Astrocyte (in vitro differentiated cells and primary cell): ENCODE measurements around the gene FAT3. TPM values are rescaled to one million over a fixed set of nuclear protein-coding genes. Genes with fewer than 3 reads are reported as not detected.

ENCODE experiments used
- DNase-seq: peaks from one replicate; pipeline ENCODE4 v3.0.0-alpha.2; 2010; ENCODE audit warnings: low read depth
- FAIRE-seq: peaks from 2 replicates; lab custom pipeline; 2011; peaks lifted over from hg19 to GRCh38; lab: Jason Lieb, UNC
- H2AFZ ChIP-seq: 2 replicates; pipeline ENCODE4 v1.6.0; 2012; ENCODE audit warnings: low read depth, low read length, inconsistent platforms
- H3K27ac ChIP-seq: 2 replicates; pipeline ENCODE4 v1.5.1; 2011; ENCODE audit warnings: low read depth, low read length, inconsistent platforms
- H3K27me3 ChIP-seq: 2 replicates; pipeline ENCODE4 v1.6.0; 2011; ENCODE audit warnings: low read length, inconsistent platforms; ENCODE audit not compliant: insufficient read depth
- H3K36me3 ChIP-seq: 2 replicates; pipeline ENCODE4 v1.5.1; 2011; ENCODE audit warnings: low read length, inconsistent platforms; ENCODE audit not compliant: insufficient read depth
- H3K4me1 ChIP-seq: 2 replicates; pipeline ENCODE4 v1.5.1; 2011; ENCODE audit warnings: low read length, inconsistent platforms; ENCODE audit not compliant: insufficient read depth
- H3K4me2 ChIP-seq: 2 replicates; pipeline ENCODE4 v1.6.0; 2012; ENCODE audit warnings: low read length, inconsistent platforms
- H3K4me3 ChIP-seq: 2 replicates; pipeline ENCODE4 v1.5.1; 2011; ENCODE audit warnings: low read depth, mild to moderate bottlenecking, low read length, inconsistent platforms; ENCODE audit not compliant: insufficient read depth
- H3K79me2 ChIP-seq: 2 replicates; pipeline ENCODE4 v1.6.0; 2012; ENCODE audit warnings: mild to moderate bottlenecking, low read length, inconsistent platforms; ENCODE audit not compliant: insufficient read depth
- H3K9ac ChIP-seq: 2 replicates; pipeline ENCODE4 v1.6.0; 2012; ENCODE audit warnings: mild to moderate bottlenecking, low read length, inconsistent platforms
- H3K9me3 ChIP-seq: 2 replicates; pipeline ENCODE4 v1.5.1; 2012; ENCODE audit warnings: low read depth, mild to moderate bottlenecking, low read length, inconsistent platforms; ENCODE audit not compliant: insufficient read depth
- H4K20me1 ChIP-seq: 2 replicates; pipeline ENCODE4 v1.6.0; 2012; ENCODE audit warnings: low read length, inconsistent platforms; ENCODE audit not compliant: insufficient read depth
- H3K27ac Mint-ChIP-seq: one replicate; pipeline ENCODE4 v1.8.0; 2021; ENCODE audit warnings: mild to moderate bottlenecking, mixed read lengths; ENCODE audit not compliant: unreplicated experiment
- H3K27me3 Mint-ChIP-seq: one replicate; pipeline ENCODE4 v1.8.0; 2021; ENCODE audit warnings: low read depth, mixed read lengths; ENCODE audit not compliant: unreplicated experiment
- H3K36me3 Mint-ChIP-seq: one replicate; pipeline ENCODE4 v1.8.0; 2021; ENCODE audit warnings: low read depth, mixed read lengths; ENCODE audit not compliant: unreplicated experiment
- H3K4me1 Mint-ChIP-seq: one replicate; pipeline ENCODE4 v1.8.0; 2021; ENCODE audit warnings: low read depth, mixed read lengths; ENCODE audit not compliant: unreplicated experiment
- H3K4me3 Mint-ChIP-seq: one replicate; pipeline ENCODE4 v1.8.0; 2021; ENCODE audit warnings: mild to moderate bottlenecking, moderate library complexity, mixed read lengths; ENCODE audit not compliant: unreplicated experiment
- H3K9me3 Mint-ChIP-seq: one replicate; pipeline ENCODE4 v1.8.0; 2021; ENCODE audit warnings: mild to moderate bottlenecking, mixed read lengths; ENCODE audit not compliant: unreplicated experiment
- CTCF ChIP-seq: IDR thresholded peaks from 2 replicates; pipeline ENCODE4 v1.5.1; 2011; ENCODE audit warnings: low read depth, mild to moderate bottlenecking, inconsistent platforms, low read length, moderate library complexity; ENCODE audit not compliant: insufficient read depth
- EZH2 ChIP-seq: IDR thresholded peaks from 2 replicates; pipeline ENCODE4 v1.6.1; 2012; ENCODE audit warnings: mild to moderate bottlenecking, low read length, inconsistent platforms; ENCODE audit not compliant: insufficient read depth
- total RNA-seq: library from RNA; stranded (reverse); gene quantifications from 2 replicates; pipeline ENCODE4 v1.2.1, GENCODE V29; 2021

The FAT3 gene
- total RNA-seq, 1 donor from 2014 or later: 37.0 TPM

GRCh38 chr11:92227959-92228935 lies 3.6 kb downstream of the FAT3 start:
- Mint-ChIP-seq H3K4me3 (peak overlapping the region; percentile 96), H3K36me3 (peaks cover 2% of the 10 kb centered on the region), H3K27ac (peak overlapping the region; percentile 49), H3K27me3 (no peaks in the 10 kb centered on the region), H3K4me1 (peaks cover 15% of the 10 kb centered on the region), H3K9me3 (no peaks in the 10 kb centered on the region)
- no peaks in the 10 kb centered on the region for H3K9me3 ChIP-seq
- H3K9ac ChIP-seq: no peak overlapping the region
- peak overlapping the region; percentile 1 for H3K4me2 ChIP-seq
- FAIRE-seq (no peak), DNase-seq (peak; percentile 20)
- peaks cover 18% of the 10 kb centered on the region for H3K4me1 ChIP-seq
- H3K27ac ChIP-seq: no peak overlapping the region
- H4K20me1 ChIP-seq: no peaks in the 10 kb centered on the region
- peaks cover 10% of the 10 kb centered on the region for H3K27me3 ChIP-seq
- no peaks in the 10 kb centered on the region for H3K36me3 ChIP-seq
- TF ChIP-seq CTCF (no peak), EZH2 (no peak)
- H3K4me3 ChIP-seq: no peak overlapping the region
- no peaks in the 10 kb centered on the region for H3K79me2 ChIP-seq
- H2AFZ ChIP-seq: no peak overlapping the region

GRCh38 chr11:92236856-92237255 lies 12.2 kb downstream of the FAT3 start:
- FAIRE-seq (no peak), DNase-seq (no peak)
- H3K27ac ChIP-seq: no peak overlapping the region
- H4K20me1 ChIP-seq: no peaks in the 10 kb centered on the region
- no peaks in the 10 kb centered on the region for H3K36me3 ChIP-seq
- H2AFZ ChIP-seq: no peak overlapping the region
- H3K27me3 ChIP-seq: no peaks in the 10 kb centered on the region
- no peak overlapping the region for H3K9ac ChIP-seq
- H3K4me1 ChIP-seq: no peaks in the 10 kb centered on the region
- H3K27me3 Mint-ChIP-seq: no peaks in the 10 kb centered on the region
- no peak overlapping the region for H3K4me3 ChIP-seq
- no peak for TF ChIP-seq EZH2
- no peak for TF ChIP-seq CTCF
- peaks cover under 1% of the 10 kb centered on the region for H3K36me3 Mint-ChIP-seq
- H3K4me2 ChIP-seq: no peak overlapping the region
- no peaks in the 10 kb centered on the region for H3K9me3 ChIP-seq
- no peaks in the 10 kb centered on the region for H3K79me2 ChIP-seq
- peaks cover 11% of the 10 kb centered on the region for H3K4me1 Mint-ChIP-seq
- no peaks in the 10 kb centered on the region for H3K9me3 Mint-ChIP-seq
- H3K4me3 Mint-ChIP-seq: no peak overlapping the region
- H3K27ac Mint-ChIP-seq: no peak overlapping the region

GRCh38 chr11:92240916-92241315 lies 16.3 kb downstream of the FAT3 start:
- Histone ChIP-seq H2AFZ (no peak overlapping the region), H3K4me3 (no peak overlapping the region), H3K27ac (no peak overlapping the region), H4K20me1 (no peaks in the 10 kb centered on the region), H3K79me2 (no peaks in the 10 kb centered on the region), H3K36me3 (no peaks in the 10 kb centered on the region), H3K27me3 (no peaks in the 10 kb centered on the region), H3K4me2 (no peak overlapping the region), H3K9me3 (no peaks in the 10 kb centered on the region), H3K9ac (no peak overlapping the region), H3K4me1 (no peaks in the 10 kb centered on the region)
- Mint-ChIP-seq H3K4me3 (no peak overlapping the region), H3K9me3 (no peaks in the 10 kb centered on the region), H3K27ac (no peak overlapping the region), H3K27me3 (no peaks in the 10 kb centered on the region), H3K4me1 (peaks cover 11% of the 10 kb centered on the region), H3K36me3 (no peaks in the 10 kb centered on the region)
- DNase-seq (no peak), FAIRE-seq (no peak)
- no peak for TF ChIP-seq EZH2
